Pancreas (tissue), 10 donors: ENCODE data around the gene IRF2. TPM values are rescaled to one million over a fixed set of nuclear protein-coding genes. Genes with fewer than 3 reads are reported as not detected.

Experiments used
- ATAC-seq, 4 donors: fragments of 200-7000 bp; cut with Tn5 transposase; one replicate each; pipeline versions ENCODE4 v1.8.0 to v1.9.1; 2020; ENCODE audit warnings: mild to moderate bottlenecking in 4 of 4, moderate library complexity in 4 of 4
- DNase-seq, 6 donors: peaks; one replicate each; pipeline ENCODE4 v3.0.0-alpha.2; 2020
- FAIRE-seq: peaks from 2 replicates; lab custom pipeline; 2012; peaks lifted over from hg19 to GRCh38; lab: Jason Lieb, UNC
- H3K27ac ChIP-seq, 4 donors: fragments of 200-600 bp; sonication (generic); 1 replicate in 3 of 4; 2 replicates in 1 of 4; pipeline versions ENCODE4 v1.5.0 to v1.8.0; 2020
- H3K27me3 ChIP-seq, 4 donors: fragments of 200-600 bp; one replicate each; pipeline ENCODE4 v1.8.0; 2021
- H3K36me3 ChIP-seq, 3 donors: fragments of 200-600 bp; sonication (generic) in 1 of 3; one replicate each; pipeline versions ENCODE4 v1.5.0 to v1.8.0; 2020 to 2021
- H3K4me1 ChIP-seq, 3 donors: fragments of 200-600 bp; one replicate each; pipeline ENCODE4 v1.8.0; 2021
- H3K4me3 ChIP-seq, 4 donors: fragments of 200-600 bp; sonication (generic) in 2 of 4; one replicate each; pipeline versions ENCODE4 v1.5.0 to v1.8.0; 2020 to 2021
- H3K9me3 ChIP-seq, 4 donors: fragments of 200-600 bp; one replicate each; pipeline ENCODE4 v1.8.0; 2021
- WGBS, 2 donors: extraction: QIAGEN DNeasy Blood & Tissue Kit; methylation state at CpG; one replicate each; pipeline ENCODE4 v1.1.7; 2013; 5-methylcytosine and 5-hydroxymethylcytosine counted together
- intact Hi-C, 3 donors: fragments of 100-400 bp; cut with DNase I; formaldehyde crosslinking; loops; one replicate each; pipeline versions ENCODE4 v1.11.1 to v1.14.2; 2022
- polyA plus RNA-seq, 2 donors: library from polyadenylated mRNA; stranded (reverse); fragments of 200-250 nt; gene quantifications; one replicate each; pipeline ENCODE4 v1.2.3, GENCODE V29; 2013
- total RNA-seq, 6 donors: library from RNA; stranded (reverse); fragmentation: NEBNext Ultra II Directional in 4 of 6; extraction: Animal tissue kit (Norgen Biotek cat#: 25700) in 4 of 6; gene quantifications; one replicate each; pipeline versions ENCODE4 v1.2.1 to v1.2.4, GENCODE V29; 2021 to 2023
- TF ChIP-seq, protein P1 (sequence below), 4 donors: fragments of 200-600 bp; sonication (generic) in 3 of 4; IDR thresholded peaks; one replicate each; pipeline versions ENCODE4 v1.5.0 to v1.8.0; 2021; ENCODE audit warnings: antibody characterized with exemption in 4 of 4
- donor health status: healthy with polysubstance abuse.
- donor health status: DM: no; HTN: no; CAD: no; lungs with moderate emphysema.
- donor health status: DM: no; HTN: no; CAD: no.
- donor health status: control.
- donor health status: control.
- donor health status: Bipolar disorder and iron deficiency.
- donor health status: DM: yes; HTN: yes; CAD: no.
- donor health status: DM: no; HTN: no; CAD: no.
- donor health status: DM: no; HTN: no; CAD: no.
- donor health status: DM: yes; HTN: yes; CAD: no.

Gene IRF2
- total and polyA plus RNA-seq, 8 donors: 6.8 to 32.3 (median 12.3) TPM

DNA sequence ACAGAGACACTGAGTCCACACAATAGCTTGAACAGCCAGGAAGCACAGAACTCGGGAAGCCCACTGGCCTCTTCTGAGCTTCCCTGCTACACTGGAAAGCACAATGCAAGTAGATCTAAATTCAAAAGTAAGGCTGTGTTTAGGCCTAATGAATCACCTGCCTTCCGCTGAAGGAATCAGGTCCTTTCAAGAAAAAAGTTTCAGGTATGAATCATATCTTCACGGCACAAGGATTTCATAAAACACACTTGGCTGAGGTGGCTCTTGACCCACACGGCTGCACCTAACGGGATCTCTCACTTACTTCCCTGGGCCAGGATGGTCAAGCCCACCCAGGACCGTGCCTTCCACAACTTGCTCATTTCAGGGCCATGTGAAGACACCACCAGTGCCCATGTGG, 59.3 kb downstream of the IRF2 start:
- H3K36me3 ChIP-seq: peaks cover 0 to 17% (median 3%) of the 10 kb centered on the region in 3 donors
- no peak for ATAC-seq
- H3K9me3 ChIP-seq: no peaks in the 10 kb centered on the region
- TF ChIP-seq, protein P1, sequence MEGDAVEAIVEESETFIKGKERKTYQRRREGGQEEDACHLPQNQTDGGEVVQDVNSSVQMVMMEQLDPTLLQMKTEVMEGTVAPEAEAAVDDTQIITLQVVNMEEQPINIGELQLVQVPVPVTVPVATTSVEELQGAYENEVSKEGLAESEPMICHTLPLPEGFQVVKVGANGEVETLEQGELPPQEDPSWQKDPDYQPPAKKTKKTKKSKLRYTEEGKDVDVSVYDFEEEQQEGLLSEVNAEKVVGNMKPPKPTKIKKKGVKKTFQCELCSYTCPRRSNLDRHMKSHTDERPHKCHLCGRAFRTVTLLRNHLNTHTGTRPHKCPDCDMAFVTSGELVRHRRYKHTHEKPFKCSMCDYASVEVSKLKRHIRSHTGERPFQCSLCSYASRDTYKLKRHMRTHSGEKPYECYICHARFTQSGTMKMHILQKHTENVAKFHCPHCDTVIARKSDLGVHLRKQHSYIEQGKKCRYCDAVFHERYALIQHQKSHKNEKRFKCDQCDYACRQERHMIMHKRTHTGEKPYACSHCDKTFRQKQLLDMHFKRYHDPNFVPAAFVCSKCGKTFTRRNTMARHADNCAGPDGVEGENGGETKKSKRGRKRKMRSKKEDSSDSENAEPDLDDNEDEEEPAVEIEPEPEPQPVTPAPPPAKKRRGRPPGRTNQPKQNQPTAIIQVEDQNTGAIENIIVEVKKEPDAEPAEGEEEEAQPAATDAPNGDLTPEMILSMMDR (IDR thresholded peaks at IDR 0.05): no peak
- no peaks in the 10 kb centered on the region for H3K27me3 ChIP-seq
- H3K4me1 ChIP-seq: no peaks in the 10 kb centered on the region
- H3K4me3 ChIP-seq: no peak overlapping the region
- intact Hi-C loops: no loop called here
- no peak for FAIRE-seq
- 94 to 95% methylated on average over 6 of the region's 6 CpGs for WGBS, 2 donors
- no peak overlapping the region for H3K27ac ChIP-seq
- DNase-seq: no peak

- Histone ChIP-seq H3K27me3 (no peaks in the 10 kb centered on the region), H3K27ac (no peak overlapping the region), H3K9me3 (no peaks in the 10 kb centered on the region), H3K36me3 (peaks cover 0 to 11% (median 3%) of the 10 kb centered on the region in 3 donors), H3K4me3 (no peak overlapping the region), H3K4me1 (no peaks in the 10 kb centered on the region)
- intact Hi-C loops: no loop called here
- TF ChIP-seq, protein P1 (IDR thresholded peaks at IDR 0.05): no peak
- no peak for DNase-seq
- no peak for ATAC-seq
- WGBS, 2 donors: 85 to 89% methylated on average over 13 of the region's 13 CpGs
- FAIRE-seq: no peak
Measured at GRCh38 chr4:184413261-184414046, 60.9 kb downstream of the IRF2 start.

- Histone ChIP-seq H3K36me3 (peaks cover 0 to 14% (median 5%) of the 10 kb centered on the region in 3 donors), H3K9me3 (no peaks in the 10 kb centered on the region), H3K27ac (no peak overlapping the region), H3K27me3 (no peaks in the 10 kb centered on the region), H3K4me3 (no peak overlapping the region), H3K4me1 (no peaks in the 10 kb centered on the region)
- TF ChIP-seq, protein P1 (IDR thresholded peaks at IDR 0.05): no peak
- 84 to 89% methylated on average over 6 of the region's 6 CpGs for WGBS, 2 donors
- intact Hi-C loops: no loop called here
- DNase-seq (no peak), ATAC-seq (no peak), FAIRE-seq (no peak)
Measured at GRCh38 chr4:184410748-184411147, 63.6 kb downstream of the IRF2 start.

GRCh38 chr4:184409911-184410692, 64.2 kb downstream of the IRF2 start:
- DNase-seq (no peak), ATAC-seq (no peak), FAIRE-seq (no peak)
- Histone ChIP-seq H3K4me1 (no peaks in the 10 kb centered on the region), H3K36me3 (peaks cover 0 to 14% (median 5%) of the 10 kb centered on the region in 3 donors), H3K9me3 (no peaks in the 10 kb centered on the region), H3K27me3 (no peaks in the 10 kb centered on the region), H3K27ac (no peak overlapping the region), H3K4me3 (no peak overlapping the region)
- intact Hi-C loops: no loop called here
- TF ChIP-seq, protein P1 (IDR thresholded peaks at IDR 0.05): no peak
- WGBS, 2 donors: 93 to 96% methylated on average over 12 of the region's 12 CpGs
